ENCODE measurements around the gene BRSK2.
"Not testable (repeated sequence)": the region's sequence is repeated elsewhere in the genome, so short reads cannot be mapped to it uniquely, and the experiment has no call there.

The BRSK2 gene

GRCh38 chr11:1435479-1435819 is 45.7 kb downstream of the BRSK2 start:
- not testable (repeated sequence) for H3K4me1 ChIP-seq (ENCODE audit: control insufficient read depth in 2 of 2, insufficient read depth in 2 of 2, low read length in 2 of 2); H3K36me3 ChIP-seq (ENCODE audit: control insufficient read depth in 2 of 2, insufficient read depth in 2 of 2, low read length in 2 of 2); H3K27me3 ChIP-seq (ENCODE audit: control insufficient read depth in 2 of 2, insufficient read depth in 2 of 2, low read length in 2 of 2); H3K27ac ChIP-seq (ENCODE audit: low read depth in 2 of 2, low read length in 2 of 2); H3K4me3 ChIP-seq (ENCODE audit: low read length in 2 of 2); H3K9me3 ChIP-seq (ENCODE audit: control insufficient read depth in 2 of 2, low read length in 2 of 2); H3K9ac ChIP-seq (ENCODE audit: low read depth in 1 of 2, low read length in 2 of 2)

DNA sequence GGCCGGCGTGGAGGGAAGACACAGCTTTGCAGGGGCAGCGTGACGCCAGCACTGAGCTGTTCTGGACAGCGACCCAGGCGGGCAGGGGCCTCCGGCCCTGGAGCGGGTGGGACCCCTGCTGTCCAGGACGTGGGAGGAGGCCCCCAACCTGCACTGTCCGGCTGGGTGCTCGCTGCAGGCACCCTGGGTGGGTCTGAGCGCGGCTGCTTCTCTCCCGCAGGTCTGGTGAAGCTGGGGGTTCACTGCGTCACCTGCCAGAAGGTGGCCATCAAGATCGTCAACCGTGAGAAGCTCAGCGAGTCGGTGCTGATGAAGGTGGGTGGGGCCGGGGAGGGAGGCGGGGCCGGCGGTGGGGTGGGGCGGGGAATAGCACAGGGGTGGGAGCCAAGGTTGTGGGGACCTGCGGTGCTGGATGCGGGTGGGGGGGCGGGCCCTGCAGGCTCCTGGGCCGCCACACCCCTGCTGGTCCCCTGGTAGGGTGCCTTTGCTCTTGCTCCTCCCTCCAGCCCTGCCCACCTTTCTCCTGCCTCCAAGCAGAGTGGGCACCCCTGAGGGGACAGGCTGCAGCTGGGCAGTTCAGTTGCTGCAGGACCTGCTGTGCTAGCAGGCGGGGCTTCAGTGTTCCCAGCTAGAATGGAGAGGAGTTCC is 46.2 kb downstream of the BRSK2 start:
- Histone ChIP-seq H3K4me1 (ENCODE audit: control insufficient read depth in 2 of 2, insufficient read depth in 2 of 2, low read length in 2 of 2) (no peaks in the 10 kb centered on the region), H3K9me3 (ENCODE audit: control insufficient read depth in 2 of 2, low read length in 2 of 2) (no peaks in the 10 kb centered on the region), H3K36me3 (ENCODE audit: control insufficient read depth in 2 of 2, insufficient read depth in 2 of 2, low read length in 2 of 2) (no peaks in the 10 kb centered on the region), H3K9ac (ENCODE audit: low read depth in 1 of 2, low read length in 2 of 2) (no peak overlapping the region), H3K27me3 (ENCODE audit: control insufficient read depth in 2 of 2, insufficient read depth in 2 of 2, low read length in 2 of 2) (peaks cover 0 to 3% of the 10 kb centered on the region in 2 donors), H3K4me3 (ENCODE audit: low read length in 2 of 2) (no peak overlapping the region), H3K27ac (ENCODE audit: low read depth in 2 of 2, low read length in 2 of 2) (no peak overlapping the region)

- Histone ChIP-seq H3K9me3 (ENCODE audit: control insufficient read depth in 2 of 2, low read length in 2 of 2) (no peaks in the 10 kb centered on the region), H3K4me3 (ENCODE audit: low read length in 2 of 2) (no peak overlapping the region), H3K4me1 (ENCODE audit: control insufficient read depth in 2 of 2, insufficient read depth in 2 of 2, low read length in 2 of 2) (no peaks in the 10 kb centered on the region), H3K27me3 (ENCODE audit: control insufficient read depth in 2 of 2, insufficient read depth in 2 of 2, low read length in 2 of 2) (peaks cover 0 to 3% of the 10 kb centered on the region in 2 donors), H3K36me3 (ENCODE audit: control insufficient read depth in 2 of 2, insufficient read depth in 2 of 2, low read length in 2 of 2) (no peaks in the 10 kb centered on the region), H3K9ac (ENCODE audit: low read depth in 1 of 2, low read length in 2 of 2) (no peak overlapping the region), H3K27ac (ENCODE audit: low read depth in 2 of 2, low read length in 2 of 2) (no peak overlapping the region)
Observed at GRCh38 chr11:1436468-1437039, 46.8 kb downstream of the BRSK2 start.

DNA sequence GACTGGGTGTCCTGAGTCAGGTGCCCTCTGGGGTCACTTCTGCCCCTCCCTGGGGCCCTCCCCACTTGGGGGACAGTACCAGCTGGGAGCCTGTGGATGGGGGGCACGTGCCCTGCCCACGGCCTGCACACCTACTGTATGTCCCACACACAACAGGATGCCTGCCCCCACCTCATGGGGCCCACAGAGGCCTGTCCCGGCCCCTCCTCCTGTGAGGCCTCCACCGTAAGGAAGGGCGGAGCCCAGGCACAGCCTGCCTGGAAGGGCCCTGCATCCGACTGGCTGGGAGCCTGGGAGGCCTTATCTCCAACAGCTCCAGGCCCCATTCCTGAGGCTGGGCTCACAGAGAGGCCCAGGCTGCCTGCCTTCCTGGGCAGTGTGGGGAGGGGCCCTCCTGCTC is 47.8 kb downstream of the BRSK2 start:
- Histone ChIP-seq H3K4me3 (ENCODE audit: low read length in 2 of 2) (no peak overlapping the region), H3K36me3 (ENCODE audit: control insufficient read depth in 2 of 2, insufficient read depth in 2 of 2, low read length in 2 of 2) (no peaks in the 10 kb centered on the region), H3K27ac (ENCODE audit: low read depth in 2 of 2, low read length in 2 of 2) (no peak overlapping the region), H3K9ac (ENCODE audit: low read depth in 1 of 2, low read length in 2 of 2) (no peak overlapping the region), H3K27me3 (ENCODE audit: control insufficient read depth in 2 of 2, insufficient read depth in 2 of 2, low read length in 2 of 2) (peaks cover 0 to 3% of the 10 kb centered on the region in 2 donors), H3K4me1 (ENCODE audit: control insufficient read depth in 2 of 2, insufficient read depth in 2 of 2, low read length in 2 of 2) (no peaks in the 10 kb centered on the region), H3K9me3 (ENCODE audit: control insufficient read depth in 2 of 2, low read length in 2 of 2) (no peaks in the 10 kb centered on the region)

GRCh38 chr11:1438261-1438966 is 48.7 kb downstream of the BRSK2 start:
- no peaks in the 10 kb centered on the region for H3K9me3 ChIP-seq (ENCODE audit: control insufficient read depth in 2 of 2, low read length in 2 of 2)

DNA sequence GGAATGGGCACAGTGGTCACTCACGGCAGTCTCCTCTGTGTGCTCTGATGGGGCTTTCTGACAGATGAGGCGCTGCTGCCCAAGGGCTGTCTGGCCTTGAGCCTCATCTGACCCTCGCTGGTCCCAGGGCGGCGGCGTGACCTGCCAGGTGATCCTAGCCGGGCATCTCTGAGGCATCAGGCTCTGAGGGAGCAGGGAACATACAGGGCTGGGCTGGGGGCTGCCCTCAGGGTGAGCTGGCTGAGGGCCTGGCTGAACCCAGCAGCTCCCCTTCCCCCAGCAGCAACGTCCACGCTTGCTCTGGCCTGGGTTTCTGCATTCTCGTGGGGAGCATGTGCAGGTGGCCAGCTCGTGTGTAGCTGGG is 49.2 kb downstream of the BRSK2 start:
- Histone ChIP-seq H3K4me3 (ENCODE audit: low read length in 2 of 2) (no peak overlapping the region), H3K27ac (ENCODE audit: low read depth in 2 of 2, low read length in 2 of 2) (no peak overlapping the region), H3K9ac (ENCODE audit: low read depth in 1 of 2, low read length in 2 of 2) (no peak overlapping the region), H3K9me3 (ENCODE audit: control insufficient read depth in 2 of 2, low read length in 2 of 2) (no peaks in the 10 kb centered on the region), H3K36me3 (ENCODE audit: control insufficient read depth in 2 of 2, insufficient read depth in 2 of 2, low read length in 2 of 2) (no peaks in the 10 kb centered on the region), H3K4me1 (ENCODE audit: control insufficient read depth in 2 of 2, insufficient read depth in 2 of 2, low read length in 2 of 2) (no peaks in the 10 kb centered on the region), H3K27me3 (ENCODE audit: control insufficient read depth in 2 of 2, insufficient read depth in 2 of 2, low read length in 2 of 2) (peaks cover 3 to 4% of the 10 kb centered on the region in 2 donors)

More at GRCh38 chr11:1438261-1438966, 48.7 kb downstream of the BRSK2 start:
- Histone ChIP-seq H3K9ac (ENCODE audit: low read depth in 1 of 2, low read length in 2 of 2) (no peak overlapping the region), H3K36me3 (ENCODE audit: control insufficient read depth in 2 of 2, insufficient read depth in 2 of 2, low read length in 2 of 2) (no peaks in the 10 kb centered on the region), H3K4me1 (ENCODE audit: control insufficient read depth in 2 of 2, insufficient read depth in 2 of 2, low read length in 2 of 2) (no peaks in the 10 kb centered on the region), H3K27ac (ENCODE audit: low read depth in 2 of 2, low read length in 2 of 2) (no peak overlapping the region), H3K27me3 (ENCODE audit: control insufficient read depth in 2 of 2, insufficient read depth in 2 of 2, low read length in 2 of 2) (peaks cover 0 to 3% of the 10 kb centered on the region in 2 donors), H3K4me3 (ENCODE audit: low read length in 2 of 2) (no peak overlapping the region)

- no peak overlapping the region for H3K9ac ChIP-seq (ENCODE audit: low read depth in 1 of 2, low read length in 2 of 2)
- no peaks in the 10 kb centered on the region for H3K36me3 ChIP-seq (ENCODE audit: control insufficient read depth in 2 of 2, insufficient read depth in 2 of 2, low read length in 2 of 2)
- H3K4me1 ChIP-seq (ENCODE audit: control insufficient read depth in 2 of 2, insufficient read depth in 2 of 2, low read length in 2 of 2): no peaks in the 10 kb centered on the region
- H3K27me3 ChIP-seq (ENCODE audit: control insufficient read depth in 2 of 2, insufficient read depth in 2 of 2, low read length in 2 of 2): peaks cover 6% of the 10 kb centered on the region in 2 donors
- no peak overlapping the region for H3K4me3 ChIP-seq (ENCODE audit: low read length in 2 of 2)
- no peaks in the 10 kb centered on the region for H3K9me3 ChIP-seq (ENCODE audit: control insufficient read depth in 2 of 2, low read length in 2 of 2)
- no peak overlapping the region for H3K27ac ChIP-seq (ENCODE audit: low read depth in 2 of 2, low read length in 2 of 2)
Observed at GRCh38 chr11:1439341-1439740, 49.6 kb downstream of the BRSK2 start.

- Histone ChIP-seq H3K4me1 (ENCODE audit: control insufficient read depth in 2 of 2, insufficient read depth in 2 of 2, low read length in 2 of 2) (no peaks in the 10 kb centered on the region), H3K9me3 (ENCODE audit: control insufficient read depth in 2 of 2, low read length in 2 of 2) (no peaks in the 10 kb centered on the region), H3K36me3 (ENCODE audit: control insufficient read depth in 2 of 2, insufficient read depth in 2 of 2, low read length in 2 of 2) (no peaks in the 10 kb centered on the region), H3K9ac (ENCODE audit: low read depth in 1 of 2, low read length in 2 of 2) (no peak overlapping the region), H3K27me3 (ENCODE audit: control insufficient read depth in 2 of 2, insufficient read depth in 2 of 2, low read length in 2 of 2) (peaks cover 6% of the 10 kb centered on the region in 2 donors), H3K4me3 (ENCODE audit: low read length in 2 of 2) (no peak overlapping the region), H3K27ac (ENCODE audit: low read depth in 2 of 2, low read length in 2 of 2) (no peak overlapping the region)
Observed at GRCh38 chr11:1440066-1440465, 50.3 kb downstream of the BRSK2 start.

GRCh38 chr11:1440496-1440895 is 50.8 kb downstream of the BRSK2 start:
- H3K4me3 ChIP-seq (ENCODE audit: low read length in 2 of 2): no peak overlapping the region
- H3K9me3 ChIP-seq (ENCODE audit: control insufficient read depth in 2 of 2, low read length in 2 of 2): no peaks in the 10 kb centered on the region
- no peaks in the 10 kb centered on the region for H3K4me1 ChIP-seq (ENCODE audit: control insufficient read depth in 2 of 2, insufficient read depth in 2 of 2, low read length in 2 of 2)
- H3K9ac ChIP-seq (ENCODE audit: low read depth in 1 of 2, low read length in 2 of 2): no peak overlapping the region
- H3K27me3 ChIP-seq (ENCODE audit: control insufficient read depth in 2 of 2, insufficient read depth in 2 of 2, low read length in 2 of 2): peaks cover 6% of the 10 kb centered on the region in 2 donors
- H3K27ac ChIP-seq (ENCODE audit: low read depth in 2 of 2, low read length in 2 of 2): no peak overlapping the region
- H3K36me3 ChIP-seq (ENCODE audit: control insufficient read depth in 2 of 2, insufficient read depth in 2 of 2, low read length in 2 of 2): no peaks in the 10 kb centered on the region

DNA sequence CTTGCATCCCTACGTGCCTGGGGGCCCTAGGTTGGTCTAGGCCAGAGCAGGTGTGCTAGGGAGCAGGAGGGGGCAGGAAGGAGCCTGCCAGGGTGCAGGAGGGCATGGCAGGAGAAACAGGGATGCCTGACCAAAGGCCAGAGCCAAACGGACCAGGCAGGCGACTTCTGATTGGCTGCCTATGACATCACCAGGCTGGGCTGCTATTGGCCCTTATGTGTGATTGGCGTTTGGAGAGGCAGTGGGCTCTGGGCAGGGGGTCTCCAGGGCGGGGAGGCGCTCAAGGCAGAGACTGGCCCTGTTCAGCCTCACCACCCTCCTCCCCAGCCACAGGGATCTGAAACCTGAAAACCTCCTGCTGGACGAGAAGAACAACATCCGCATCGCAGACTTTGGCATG is 52.4 kb downstream of the BRSK2 start:
- Histone ChIP-seq H3K9me3 (ENCODE audit: control insufficient read depth in 2 of 2, low read length in 2 of 2) (no peaks in the 10 kb centered on the region), H3K27ac (ENCODE audit: low read depth in 2 of 2, low read length in 2 of 2) (no peak overlapping the region), H3K9ac (ENCODE audit: low read depth in 1 of 2, low read length in 2 of 2) (no peak overlapping the region), H3K4me3 (ENCODE audit: low read length in 2 of 2) (no peak overlapping the region), H3K36me3 (ENCODE audit: control insufficient read depth in 2 of 2, insufficient read depth in 2 of 2, low read length in 2 of 2) (no peaks in the 10 kb centered on the region), H3K4me1 (ENCODE audit: control insufficient read depth in 2 of 2, insufficient read depth in 2 of 2, low read length in 2 of 2) (no peaks in the 10 kb centered on the region), H3K27me3 (ENCODE audit: control insufficient read depth in 2 of 2, insufficient read depth in 2 of 2, low read length in 2 of 2) (peaks cover 3 to 6% of the 10 kb centered on the region in 2 donors)
